Upper lobe of left lung (tissue), 4 donors: ENCODE measurements around the gene ARHGAP26.

Experiments
- EP300 ChIP-seq, 4 donors: sonication (generic); formaldehyde crosslinking; IDR thresholded peaks; one replicate each; pipeline ENCODE4 v1.5.1; 2017; ENCODE audit warnings: antibody characterized with exemption in 4 of 4, control low read depth in 2 of 4
- POLR2A ChIP-seq, 4 donors: fragments of 450-650 bp; IDR thresholded peaks; one replicate each; pipeline ENCODE4 v1.5.1; 2016 to 2017; ENCODE audit warnings: antibody characterized with exemption in 4 of 4, mild to moderate bottlenecking in 2 of 4

- TF ChIP-seq POLR2A (IDR thresholded peaks at IDR 0.05) (no peak), EP300 (IDR thresholded peaks at IDR 0.05) (no peak)
These were observed 168.8 kb downstream of the ARHGAP26 start for GRCh38 chr5:142939006-142939405.
